ENCODE results near the gene GNG12. TPM values are rescaled to one million over a fixed set of nuclear protein-coding genes. Genes with fewer than 3 reads are reported as not detected.

The GNG12 gene
- total and polyA plus RNA-seq, 9 of the 15 experiments (the other 6 are each of a cell fraction or from before 2014, with no cell fraction given) = 2.6 to 6.0 (median 4.1) TPM

- TF ChIP-seq NFIX (CRISPR knock-in tag; IDR thresholded peaks at IDR 0.05; ENCODE audit: low read depth) (no peak), SNAPC5 (CRISPR knock-in tag; IDR thresholded peaks at IDR 0.05) (no peak), CREB3L1 (IDR thresholded peaks at IDR 0.05; ENCODE audit: borderline replicate concordance, low read depth) (peak; percentile 71), NR2C1 (IDR thresholded peaks at IDR 0.05) (no peak), NR2C1 (tag; IDR thresholded peaks at IDR 0.05) (0 out of 2 replicates have a peak, but pooled peaks have one; percentile 18), MBD1 (CRISPR knock-in tag; IDR thresholded peaks at IDR 0.05) (no peak), PHB2 (IDR thresholded peaks at IDR 0.05; ENCODE audit: low read depth) (no peak), SRSF1 (IDR thresholded peaks at IDR 0.05; ENCODE audit: low read depth, low read length) (no peak), KLF6 (CRISPR knock-in tag; IDR thresholded peaks at IDR 0.05; ENCODE audit: borderline replicate concordance) (no peak; the same call in 1 of the 2 replicates), ZNF551 (CRISPR knock-in tag; IDR thresholded peaks at IDR 0.05) (no peak), NEUROD1 (IDR thresholded peaks at IDR 0.05; ENCODE audit: borderline replicate concordance, low read depth, low read length, partially characterized antibody) (peak; percentile 81), E2F6 (IDR thresholded peaks at IDR 0.05; ENCODE audit: borderline replicate concordance in 1 of 2, extremely low read depth in 1 of 2, insufficient read depth in 1 of 2, insufficient read length in 1 of 2, low read depth in 1 of 2, low read length in 1 of 2, poor library complexity in 1 of 2, severe bottlenecking in 1 of 2) (no peak), PYGO2 (tag; IDR thresholded peaks at IDR 0.05) (0 out of 2 replicates have a peak, but pooled peaks have one; percentile 55), IRF1 (CRISPR knock-in tag; IDR thresholded peaks at IDR 0.05; ENCODE audit: borderline replicate concordance) (no peak), HDAC6 (IDR thresholded peaks at IDR 0.05; ENCODE audit: low read depth, low read length) (no peak), ZNF507 (tag; conservative IDR thresholded peaks at IDR 0.05) (no peak), EP300 (IDR thresholded peaks at IDR 0.05; ENCODE audit: low read length) (peak; percentile 95), NRF1 (conservative IDR thresholded peaks at IDR 0.05 in 1 of 2, IDR thresholded peaks at IDR 0.05 in 1 of 2) (peak; percentile 8 to 45; a peak in 2 of 4 replicates), BRD4 (IDR thresholded peaks at IDR 0.05) (no peak; the same call in none of the 2 replicates), POLR2B (IDR thresholded peaks at IDR 0.05; ENCODE audit: low read depth, partially characterized antibody) (peak; percentile 79), XRCC3 (IDR thresholded peaks at IDR 0.05) (no peak), ILF3 (IDR thresholded peaks at IDR 0.05; ENCODE audit: borderline replicate concordance) (no peak)
These were observed 146.7 kb downstream of the GNG12 start (continued) for GRCh38 chr1:67686267-67687197.

All from K562 (cell line).